ENCODE measurements around the gene GRB10. TPM values are rescaled to one million over a fixed set of nuclear protein-coding genes. Genes with fewer than 3 reads are reported as not detected.
A peak's percentile ranks its signal among the peaks of the same experiment; 100 is the strongest.

GRB10 gene
- polyA plus RNA-seq, 1 donor from 2014 or later = 78.4 TPM

GRCh38 chr7:50791938-50792341 is 9.2 kb upstream of the GRB10 start:
- TF ChIP-seq EP300 (conservative IDR thresholded peaks at IDR 0.05; ENCODE audit: poor library complexity, severe bottlenecking) = no peak
- TF ChIP-seq SMC3 (conservative IDR thresholded peaks at IDR 0.05; ENCODE audit: poor library complexity) = no peak
- no peak for TF ChIP-seq RAD21 (conservative IDR thresholded peaks at IDR 0.05)
- TF ChIP-seq EZH2 (IDR thresholded peaks at IDR 0.05; ENCODE audit: borderline replicate concordance, insufficient read depth, low read length, poor library complexity, severe bottlenecking) = no peak
- TF ChIP-seq TAF1 (IDR thresholded peaks at IDR 0.05; ENCODE audit: low read depth) = no peak
- TF ChIP-seq MXI1 (conservative IDR thresholded peaks at IDR 0.05; ENCODE audit: poor library complexity, severe bottlenecking) = no peak
- no peak for TF ChIP-seq REST (IDR thresholded peaks at IDR 0.05; ENCODE audit: borderline replicate concordance)
- TF ChIP-seq POLR2AphosphoS5 (IDR thresholded peaks at IDR 0.05) = no peak
- Histone ChIP-seq H2AFZ (ENCODE audit: low read depth, low read length) (no peak overlapping the region), H3K36me3 (ENCODE audit: insufficient read depth, low read length) (no peaks in the 10 kb centered on the region), H3K79me2 (replicated peaks; ENCODE audit: insufficient read depth, low read length) (peaks cover 55% of the 10 kb centered on the region), H3K9ac (ENCODE audit: low read length) (peak overlapping the region; percentile 54), H3K27ac (ENCODE audit: low read length) (no peak overlapping the region), H3F3A (ENCODE audit: insufficient read depth, low read length, poor library complexity, severe bottlenecking) (no peaks in the 10 kb centered on the region), H4K20me1 (ENCODE audit: insufficient read depth) (no peaks in the 10 kb centered on the region), H3K4me3 (ENCODE audit: low read length) (peak overlapping the region; percentile 69), H3K4me2 (ENCODE audit: low read length) (peak overlapping the region; percentile 73), H3K9me2 (ENCODE audit: insufficient read depth, low read length) (no peaks in the 10 kb centered on the region), H3K27me3 (ENCODE audit: insufficient read depth, low read depth, low read length) (peaks cover 15% of the 10 kb centered on the region), H3K9me3 (ENCODE audit: low read length) (peaks cover 4% of the 10 kb centered on the region)

- Histone ChIP-seq H3K4me3 (ENCODE audit: low read length) (peak overlapping the region; percentile 69), H3K79me2 (replicated peaks; ENCODE audit: insufficient read depth, low read length) (peaks cover 60% of the 10 kb centered on the region), H3K9me3 (ENCODE audit: low read length) (peaks cover 8% of the 10 kb centered on the region), H2AFZ (ENCODE audit: low read depth, low read length) (no peak overlapping the region), H3K9ac (ENCODE audit: low read length) (no peak overlapping the region), H3K27me3 (ENCODE audit: insufficient read depth, low read depth, low read length) (peaks cover 15% of the 10 kb centered on the region), H3K4me2 (ENCODE audit: low read length) (peak overlapping the region; percentile 73), H3K27ac (ENCODE audit: low read length) (no peak overlapping the region), H3K9me2 (ENCODE audit: insufficient read depth, low read length) (no peaks in the 10 kb centered on the region), H4K20me1 (ENCODE audit: insufficient read depth) (no peaks in the 10 kb centered on the region), H3F3A (ENCODE audit: insufficient read depth, low read length, poor library complexity, severe bottlenecking) (no peaks in the 10 kb centered on the region), H3K36me3 (ENCODE audit: insufficient read depth, low read length) (no peaks in the 10 kb centered on the region)
- TF ChIP-seq REST (IDR thresholded peaks at IDR 0.05; ENCODE audit: borderline replicate concordance) = no peak
- TF ChIP-seq CTCF (IDR thresholded peaks at IDR 0.05; ENCODE audit: poor library complexity, severe bottlenecking) = no peak
Measured at GRCh38 chr7:50791363-50791937, 8.8 kb upstream of the GRB10 start.
